MM.1S (cell line): ENCODE measurements around the gene SPC25.

Experiments
- DNase-seq: peaks from one replicate; pipeline ENCODE4 v3.0.0-alpha.2; 2015
- H2AFZ ChIP-seq: fragments of 300-600 bp; sonication (generic); 2 replicates; pipeline ENCODE4 v1.6.0; 2016; ENCODE audit warnings: antibody characterized with exemption, low read length
- H3F3A ChIP-seq: fragments of 300-600 bp; sonication (generic); 2 replicates; pipeline ENCODE4 v1.6.1; 2016; ENCODE audit warnings: mild to moderate bottlenecking, antibody characterized with exemption, low read length, moderate library complexity, mixed read lengths; ENCODE audit not compliant: insufficient read depth
- H3K27ac ChIP-seq: fragments of 300-600 bp; sonication (generic); 2 replicates; pipeline ENCODE4 v1.5.1; 2016; ENCODE audit warnings: mild to moderate bottlenecking, low read length
- H3K27me3 ChIP-seq: fragments of 300-600 bp; sonication (generic); replicated peaks from 2 replicates; pipeline ENCODE4 v1.6.0; 2016; ENCODE audit warnings: low read length; ENCODE audit not compliant: insufficient read depth
- H3K36me3 ChIP-seq: fragments of 300-600 bp; sonication (generic); replicated peaks from 2 replicates; pipeline ENCODE4 v1.6.1; 2016; ENCODE audit warnings: mild to moderate bottlenecking, low read length, mixed read lengths; ENCODE audit not compliant: insufficient read depth
- H3K4me1 ChIP-seq: fragments of 300-600 bp; sonication (generic); 2 replicates; pipeline ENCODE4 v1.6.1; 2016; ENCODE audit warnings: low read length, mixed read lengths
- H3K4me2 ChIP-seq: fragments of 300-600 bp; sonication (generic); 2 replicates; pipeline ENCODE4 v1.6.0; 2016; ENCODE audit warnings: low read depth, low read length
- H3K4me3 ChIP-seq: fragments of 300-600 bp; sonication (generic); 2 replicates; pipeline ENCODE4 v1.5.1; 2016; ENCODE audit warnings: low read length, mixed read lengths
- H3K79me2 ChIP-seq: fragments of 300-600 bp; sonication (generic); 2 replicates; pipeline ENCODE4 v1.6.1; 2016; ENCODE audit warnings: mixed run types, low read length, mixed read lengths
- H3K9ac ChIP-seq: fragments of 300-600 bp; sonication (generic); 2 replicates; pipeline ENCODE4 v1.6.1; 2016; ENCODE audit warnings: low read length, mixed read lengths
- H3K9me2 ChIP-seq: fragments of 300-600 bp; sonication (generic); replicated peaks from 2 replicates; pipeline ENCODE4 v1.6.1; 2016; ENCODE audit warnings: mild to moderate bottlenecking, low read length, mixed read lengths; ENCODE audit not compliant: insufficient read depth
- H3K9me3 ChIP-seq: fragments of 300-600 bp; sonication (generic); replicated peaks from 2 replicates; pipeline ENCODE4 v1.6.1; 2016; ENCODE audit warnings: mild to moderate bottlenecking, low read length, mixed read lengths; ENCODE audit not compliant: insufficient read depth
- H4K20me1 ChIP-seq: fragments of 300-600 bp; sonication (generic); 2 replicates; pipeline ENCODE4 v1.6.1; 2016; ENCODE audit warnings: mild to moderate bottlenecking, low read length, moderate library complexity, mixed read lengths; ENCODE audit not compliant: insufficient read depth
- EZH2 ChIP-seq: fragments of 300-600 bp; sonication (generic); optimal IDR thresholded peaks from 2 replicates; pipeline ENCODE3; 2017; ENCODE audit warnings: low read depth, mild to moderate bottlenecking, antibody characterized with exemption, low read length, mixed read lengths
- EZH2phosphoT487 ChIP-seq: fragments of 300-600 bp; sonication (generic); IDR thresholded peaks from 2 replicates; pipeline ENCODE4 v1.6.1; 2018; ENCODE audit warnings: antibody characterized with exemption, low read length
- TF ChIP-seq, protein P1 (sequence below): fragments of 300-600 bp; sonication (generic); IDR thresholded peaks from 2 replicates; pipeline ENCODE4 v1.5.1; 2016; ENCODE audit warnings: antibody characterized with exemption, low read length, mixed read lengths

The SPC25 gene

DNA sequence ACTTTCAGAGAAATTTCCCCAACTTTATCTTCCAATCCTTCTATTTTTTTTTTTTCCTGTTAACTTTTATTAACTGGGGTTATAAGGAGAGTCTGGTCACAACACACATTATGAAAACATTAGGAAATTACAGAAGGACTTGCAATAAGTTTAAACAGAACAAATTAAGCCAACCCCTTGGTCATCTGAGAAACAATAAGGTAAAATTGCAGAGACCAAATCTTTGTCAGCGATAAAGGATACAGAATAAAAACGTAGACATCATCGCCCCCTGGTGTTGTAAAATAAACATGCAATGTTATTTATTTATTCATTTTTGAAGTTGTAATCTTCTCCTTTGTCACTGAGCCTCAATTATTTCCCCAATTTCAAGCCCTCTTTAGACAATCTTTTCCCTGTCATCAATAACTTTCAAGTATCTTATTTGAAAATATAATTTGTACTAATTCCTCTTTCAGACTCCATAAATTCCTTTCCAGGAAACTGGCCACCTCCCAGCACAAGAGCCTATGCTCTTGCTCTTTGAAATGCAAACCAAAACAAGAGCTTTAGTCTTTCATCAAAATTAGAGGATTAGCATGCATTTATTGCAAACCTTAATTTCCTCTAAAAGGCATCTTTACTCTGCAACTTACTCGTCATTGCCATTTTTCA is 30.4 kb upstream of the SPC25 start:
- no peaks in the 10 kb centered on the region for H3K79me2 ChIP-seq
- TF ChIP-seq, protein P1, sequence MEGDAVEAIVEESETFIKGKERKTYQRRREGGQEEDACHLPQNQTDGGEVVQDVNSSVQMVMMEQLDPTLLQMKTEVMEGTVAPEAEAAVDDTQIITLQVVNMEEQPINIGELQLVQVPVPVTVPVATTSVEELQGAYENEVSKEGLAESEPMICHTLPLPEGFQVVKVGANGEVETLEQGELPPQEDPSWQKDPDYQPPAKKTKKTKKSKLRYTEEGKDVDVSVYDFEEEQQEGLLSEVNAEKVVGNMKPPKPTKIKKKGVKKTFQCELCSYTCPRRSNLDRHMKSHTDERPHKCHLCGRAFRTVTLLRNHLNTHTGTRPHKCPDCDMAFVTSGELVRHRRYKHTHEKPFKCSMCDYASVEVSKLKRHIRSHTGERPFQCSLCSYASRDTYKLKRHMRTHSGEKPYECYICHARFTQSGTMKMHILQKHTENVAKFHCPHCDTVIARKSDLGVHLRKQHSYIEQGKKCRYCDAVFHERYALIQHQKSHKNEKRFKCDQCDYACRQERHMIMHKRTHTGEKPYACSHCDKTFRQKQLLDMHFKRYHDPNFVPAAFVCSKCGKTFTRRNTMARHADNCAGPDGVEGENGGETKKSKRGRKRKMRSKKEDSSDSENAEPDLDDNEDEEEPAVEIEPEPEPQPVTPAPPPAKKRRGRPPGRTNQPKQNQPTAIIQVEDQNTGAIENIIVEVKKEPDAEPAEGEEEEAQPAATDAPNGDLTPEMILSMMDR, result peak; percentile 59
- TF ChIP-seq EZH2 (no peak), EZH2phosphoT487 (no peak)
- DNase-seq, result peak; percentile 53

GRCh38 chr2:168916331-168916675 is 26.1 kb upstream of the SPC25 start:
- no peak for TF ChIP-seq EZH2phosphoT487
- TF ChIP-seq, protein P1, result no peak
- TF ChIP-seq EZH2, result no peak
- Histone ChIP-seq H3K9me2 (no peaks in the 10 kb centered on the region), H3K4me3 (no peak overlapping the region), H4K20me1 (no peaks in the 10 kb centered on the region), H3K79me2 (no peaks in the 10 kb centered on the region), H3K27ac (no peak overlapping the region), H2AFZ (no peak overlapping the region), H3K36me3 (no peaks in the 10 kb centered on the region), H3F3A (no peaks in the 10 kb centered on the region), H3K27me3 (no peaks in the 10 kb centered on the region), H3K4me1 (peaks cover 8% of the 10 kb centered on the region), H3K9ac (no peak overlapping the region), H3K4me2 (no peak overlapping the region; the same call in 1 of the 2 replicates), H3K9me3 (no peaks in the 10 kb centered on the region)
- DNase-seq, result no peak

More for the DNA sequence above, 30.4 kb upstream of the SPC25 start:
- Histone ChIP-seq H3K4me2 (no peak overlapping the region), H3F3A (no peaks in the 10 kb centered on the region), H3K9ac (no peak overlapping the region), H3K4me3 (no peak overlapping the region), H4K20me1 (no peaks in the 10 kb centered on the region), H3K27me3 (no peaks in the 10 kb centered on the region), H3K9me3 (no peaks in the 10 kb centered on the region), H3K4me1 (peaks cover 8% of the 10 kb centered on the region), H3K27ac (no peak overlapping the region), H3K9me2 (no peaks in the 10 kb centered on the region), H2AFZ (no peak overlapping the region), H3K36me3 (no peaks in the 10 kb centered on the region)

GRCh38 chr2:168915441-168916330 is 25.5 kb upstream of the SPC25 start:
- Histone ChIP-seq H3K27ac (no peak overlapping the region), H3K9ac (no peak overlapping the region), H3K9me2 (no peaks in the 10 kb centered on the region), H4K20me1 (no peaks in the 10 kb centered on the region), H3K4me3 (no peak overlapping the region), H3K9me3 (no peaks in the 10 kb centered on the region), H3K27me3 (no peaks in the 10 kb centered on the region), H3K79me2 (no peaks in the 10 kb centered on the region), H3K4me2 (no peak overlapping the region; the same call in 1 of the 2 replicates), H3F3A (no peaks in the 10 kb centered on the region), H3K36me3 (no peaks in the 10 kb centered on the region), H2AFZ (no peak overlapping the region), H3K4me1 (peaks cover 8% of the 10 kb centered on the region)
- DNase-seq, result peak; percentile 8
- TF ChIP-seq, protein P1, result no peak
- TF ChIP-seq EZH2 (no peak), EZH2phosphoT487 (no peak)
